GM18858 (cell line): ENCODE results near the gene HTRA3.

ENCODE experiments used
- ATAC-seq: cut with Tn5 transposase; IDR thresholded peaks from one replicate; pipeline ENCODE4 v1.9.1; 2021; ENCODE audit not compliant: unreplicated experiment

The HTRA3 gene

GRCh38 chr4:8245884-8246833 lies 23.4 kb upstream of the HTRA3 start:
- no peak for ATAC-seq

- no peak for ATAC-seq
Measured at GRCh38 chr4:8247047-8247930, 22.3 kb upstream of the HTRA3 start.

- ATAC-seq, result no peak
Measured at GRCh38 chr4:8248091-8248490, 21.5 kb upstream of the HTRA3 start.

GRCh38 chr4:8250227-8250626 lies 19.3 kb upstream of the HTRA3 start:
- no peak for ATAC-seq

GRCh38 chr4:8250637-8251036 lies 18.9 kb upstream of the HTRA3 start:
- ATAC-seq, result no peak

- ATAC-seq, result no peak
Measured at GRCh38 chr4:8251110-8251883, 18.3 kb upstream of the HTRA3 start.

GRCh38 chr4:8252301-8253173 lies 17.0 kb upstream of the HTRA3 start:
- no peak for ATAC-seq

GRCh38 chr4:8254076-8254475 lies 15.5 kb upstream of the HTRA3 start:
- ATAC-seq, result no peak

- no peak for ATAC-seq
Measured at GRCh38 chr4:8255698-8256441, 13.7 kb upstream of the HTRA3 start.

GRCh38 chr4:8257854-8258253 lies 11.7 kb upstream of the HTRA3 start:
- ATAC-seq, result no peak

GRCh38 chr4:8258552-8259212 lies 10.9 kb upstream of the HTRA3 start:
- ATAC-seq, result no peak

- no peak for ATAC-seq
Measured at GRCh38 chr4:8259743-8260430, 9.7 kb upstream of the HTRA3 start.

- ATAC-seq, result no peak
Measured at GRCh38 chr4:8260656-8261111, 8.9 kb upstream of the HTRA3 start.

- ATAC-seq, result no peak
Measured at GRCh38 chr4:8261851-8262535, 7.6 kb upstream of the HTRA3 start.

GRCh38 chr4:8262637-8263322 lies 6.8 kb upstream of the HTRA3 start:
- no peak for ATAC-seq

- ATAC-seq, result no peak
Measured at GRCh38 chr4:8263397-8263796, 6.2 kb upstream of the HTRA3 start.

GRCh38 chr4:8264106-8264505 lies 5.4 kb upstream of the HTRA3 start:
- no peak for ATAC-seq
